ENCODE data around the gene ZDHHC14.
"Not testable (repeated sequence)": the region's sequence is repeated elsewhere in the genome, so short reads cannot be mapped to it uniquely, and the experiment has no call there.

DNA sequence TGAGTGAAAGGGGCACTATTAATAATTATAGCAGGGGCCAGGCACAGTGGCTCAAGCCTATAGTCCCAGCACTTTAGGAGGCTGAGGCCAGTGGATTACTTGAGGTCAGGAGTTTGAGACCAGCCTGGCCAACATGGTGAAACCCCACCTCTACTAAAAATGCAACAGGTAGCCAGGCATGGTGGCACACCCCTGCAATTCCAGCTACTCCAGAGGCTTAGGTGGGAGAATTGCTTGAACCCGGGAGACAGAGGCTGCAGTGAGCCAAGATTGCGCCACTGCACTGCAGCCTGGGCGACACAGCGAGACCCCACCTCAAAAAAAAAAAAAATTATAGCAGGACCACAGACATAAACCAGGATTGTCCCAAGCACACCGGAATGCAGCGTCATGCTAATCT, 340.0 kb downstream of the ZDHHC14 start:
- not testable (repeated sequence) for TF ChIP-seq POLR2A (IDR thresholded peaks at IDR 0.05)
- TF ChIP-seq, protein P1, sequence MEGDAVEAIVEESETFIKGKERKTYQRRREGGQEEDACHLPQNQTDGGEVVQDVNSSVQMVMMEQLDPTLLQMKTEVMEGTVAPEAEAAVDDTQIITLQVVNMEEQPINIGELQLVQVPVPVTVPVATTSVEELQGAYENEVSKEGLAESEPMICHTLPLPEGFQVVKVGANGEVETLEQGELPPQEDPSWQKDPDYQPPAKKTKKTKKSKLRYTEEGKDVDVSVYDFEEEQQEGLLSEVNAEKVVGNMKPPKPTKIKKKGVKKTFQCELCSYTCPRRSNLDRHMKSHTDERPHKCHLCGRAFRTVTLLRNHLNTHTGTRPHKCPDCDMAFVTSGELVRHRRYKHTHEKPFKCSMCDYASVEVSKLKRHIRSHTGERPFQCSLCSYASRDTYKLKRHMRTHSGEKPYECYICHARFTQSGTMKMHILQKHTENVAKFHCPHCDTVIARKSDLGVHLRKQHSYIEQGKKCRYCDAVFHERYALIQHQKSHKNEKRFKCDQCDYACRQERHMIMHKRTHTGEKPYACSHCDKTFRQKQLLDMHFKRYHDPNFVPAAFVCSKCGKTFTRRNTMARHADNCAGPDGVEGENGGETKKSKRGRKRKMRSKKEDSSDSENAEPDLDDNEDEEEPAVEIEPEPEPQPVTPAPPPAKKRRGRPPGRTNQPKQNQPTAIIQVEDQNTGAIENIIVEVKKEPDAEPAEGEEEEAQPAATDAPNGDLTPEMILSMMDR (IDR thresholded peaks at IDR 0.05), result not testable (repeated sequence)
